BJ (cell line): ENCODE measurements around the gene LUZP1. TPM values are rescaled to one million over a fixed set of nuclear protein-coding genes. Genes with fewer than 3 reads are reported as not detected.
A peak's percentile ranks its signal among the peaks of the same experiment; 100 is the strongest.

Source experiments
- CTCF ChIA-PET: fragments of 350-600 bp; formaldehyde crosslinking; extraction: SDS; loops from one replicate; lab custom pipeline; 2021; ENCODE audit warnings: antibody characterized with exemption, inconsistent platforms; lab: Yijun Ruan, JAX
- POLR2A ChIA-PET: fragments of 300-600 bp; sonication (Branson Sonifier 250); formaldehyde crosslinking; extraction: SDS; loops from one replicate; lab custom pipeline; 2021; ENCODE audit warnings: antibody characterized with exemption; lab: Charles Lee
- DNase-seq: peaks from one replicate; pipeline ENCODE4 v3.0.0-alpha.2; 2011; ENCODE audit warnings: low read depth
- H3K27me3 ChIP-seq: 2 replicates; pipeline ENCODE4 v1.6.0; 2011; ENCODE audit warnings: low read length; ENCODE audit not compliant: control insufficient read depth, insufficient read depth
- H3K36me3 ChIP-seq: 2 replicates; pipeline ENCODE4 v1.5.1; 2011; ENCODE audit warnings: low read length; ENCODE audit not compliant: control insufficient read depth, insufficient read depth
- H3K4me3 ChIP-seq: 2 replicates; pipeline ENCODE4 v1.5.1; 2011; ENCODE audit warnings: low read depth, mild to moderate bottlenecking, control low read depth, low read length
- polyA minus RNA-seq: library from RNA; depleted of rRNA, polyadenylated mRNA; stranded (reverse); fragments of >200 nt; gene quantifications from 2 replicates; pipeline ENCODE4 v1.2.3, GENCODE V29; 2011; rRNA and poly(A)+ RNA removed
- polyA plus RNA-seq: library from polyadenylated mRNA; depleted of rRNA; stranded (reverse); fragments of >200 nt; gene quantifications from 2 replicates; pipeline ENCODE4 v1.2.3, GENCODE V29; 2011; rRNA removed
- TF ChIP-seq, protein P1 (sequence below): IDR thresholded peaks from 2 replicates; pipeline ENCODE4 v1.5.1; 2011; ENCODE audit warnings: low read depth, mild to moderate bottlenecking, control low read depth, inconsistent platforms, low read length, moderate library complexity; ENCODE audit not compliant: insufficient read depth

Gene LUZP1
- 22.0 and 24.5 TPM in 2 replicates for polyA plus RNA-seq
- 26.9 and 35.1 TPM in 2 replicates for polyA minus RNA-seq

DNA sequence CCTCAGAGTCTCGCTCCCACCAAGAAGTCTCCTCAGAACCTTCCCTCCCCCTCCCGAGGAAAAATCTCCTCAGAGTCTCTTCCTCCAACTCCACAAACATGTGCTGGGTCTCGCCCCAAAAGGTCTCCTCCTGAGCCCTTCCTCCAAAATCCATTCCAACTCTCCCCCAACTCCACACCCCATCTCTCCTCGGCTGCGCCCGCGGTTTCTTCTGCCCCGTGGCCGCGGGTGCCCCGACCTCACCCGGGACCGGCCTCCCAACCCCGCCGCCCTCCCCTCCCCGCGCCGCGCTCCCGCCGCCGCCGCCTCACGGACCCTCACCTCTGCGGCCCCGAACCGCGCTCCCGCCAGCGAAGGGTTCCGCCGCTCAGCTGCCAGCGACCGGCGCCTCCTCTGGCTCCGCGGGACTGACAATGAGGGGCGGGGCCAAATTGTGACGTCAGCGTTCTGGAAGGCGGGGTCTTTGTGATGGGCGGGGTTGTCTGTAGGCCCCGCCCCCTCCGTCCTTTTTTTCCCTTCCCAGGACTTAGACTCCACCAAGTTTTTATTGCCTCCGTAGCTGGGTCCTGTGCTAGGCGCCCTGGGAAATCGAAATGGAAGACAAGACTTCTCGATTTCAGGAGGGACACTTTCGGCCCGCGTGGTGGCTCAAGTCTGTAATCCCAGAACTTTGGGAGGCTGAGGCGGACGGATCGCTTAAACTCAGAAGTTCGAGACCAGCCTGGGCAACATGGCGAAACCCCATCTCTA is at the start of gene LUZP1:
LUZP1 (minus strand) TSS at position 412 of the 750 bp plus-strand sequence.
- TF ChIP-seq, protein P1, sequence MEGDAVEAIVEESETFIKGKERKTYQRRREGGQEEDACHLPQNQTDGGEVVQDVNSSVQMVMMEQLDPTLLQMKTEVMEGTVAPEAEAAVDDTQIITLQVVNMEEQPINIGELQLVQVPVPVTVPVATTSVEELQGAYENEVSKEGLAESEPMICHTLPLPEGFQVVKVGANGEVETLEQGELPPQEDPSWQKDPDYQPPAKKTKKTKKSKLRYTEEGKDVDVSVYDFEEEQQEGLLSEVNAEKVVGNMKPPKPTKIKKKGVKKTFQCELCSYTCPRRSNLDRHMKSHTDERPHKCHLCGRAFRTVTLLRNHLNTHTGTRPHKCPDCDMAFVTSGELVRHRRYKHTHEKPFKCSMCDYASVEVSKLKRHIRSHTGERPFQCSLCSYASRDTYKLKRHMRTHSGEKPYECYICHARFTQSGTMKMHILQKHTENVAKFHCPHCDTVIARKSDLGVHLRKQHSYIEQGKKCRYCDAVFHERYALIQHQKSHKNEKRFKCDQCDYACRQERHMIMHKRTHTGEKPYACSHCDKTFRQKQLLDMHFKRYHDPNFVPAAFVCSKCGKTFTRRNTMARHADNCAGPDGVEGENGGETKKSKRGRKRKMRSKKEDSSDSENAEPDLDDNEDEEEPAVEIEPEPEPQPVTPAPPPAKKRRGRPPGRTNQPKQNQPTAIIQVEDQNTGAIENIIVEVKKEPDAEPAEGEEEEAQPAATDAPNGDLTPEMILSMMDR = no peak
- CTCF ChIA-PET = interaction anchor here (1.5 to 4.1 kb wide), 3 partner anchors 8 to 42 kb away, joined by 4 to 25 read pairs (median 4); no protein-coding TSS in a partner anchor
- POLR2A ChIA-PET = interaction anchor here (0.7 kb wide), 1 partner anchor 9 kb away, joined by 8 read pairs; no protein-coding TSS in a partner anchor
- Histone ChIP-seq H3K36me3 (no peaks in the 10 kb centered on the region), H3K27me3 (no peaks in the 10 kb centered on the region), H3K4me3 (peak within 1 kb of the TSS; percentile 81)
- no peak for DNase-seq

DNA sequence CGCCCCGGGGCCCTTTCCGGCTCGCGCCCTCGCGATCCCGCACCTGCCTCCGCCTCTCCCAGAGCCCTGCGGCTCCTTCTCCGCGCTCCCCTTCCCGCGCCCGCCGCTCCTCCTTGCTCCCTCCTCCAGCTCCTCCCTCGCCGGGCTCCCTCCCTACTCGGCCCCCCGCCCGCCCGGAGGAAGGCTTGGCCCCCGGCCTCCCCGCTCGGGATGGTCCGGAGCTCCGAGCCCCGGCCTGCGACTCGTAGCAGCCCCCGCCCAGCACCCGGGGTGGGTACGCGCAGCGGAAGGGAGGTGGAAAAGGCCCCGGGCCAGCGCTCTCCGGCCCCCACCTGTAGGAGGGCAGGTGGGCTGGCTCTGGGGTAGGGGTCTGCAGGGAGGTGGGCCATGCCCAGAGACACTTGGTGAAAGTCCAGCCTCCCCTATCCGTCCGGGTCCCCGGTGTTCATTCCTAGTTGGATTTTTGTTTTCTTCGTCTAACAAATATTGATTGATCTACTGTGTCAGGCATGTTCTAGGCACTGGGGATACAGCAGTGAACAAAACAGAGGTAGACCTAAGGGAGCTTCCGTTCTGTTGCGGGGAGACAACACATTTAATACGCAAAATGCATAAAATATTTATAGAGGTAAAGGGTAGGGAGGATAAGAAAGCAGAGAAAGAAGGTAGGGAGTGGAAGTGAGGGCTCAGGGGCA is 48.9 kb upstream of the LUZP1 start, which contains the start of gene HTR1D:
HTR1D (minus strand) TSS at position 82 of the 695 bp plus-strand sequence. CDS start 23,283 bp downstream, outside the sequence.
- DNase-seq = no peak
- ChIA-PET POLR2A (no interaction called here), CTCF (interaction anchor here (0.9 to 1.9 kb wide), 7 partner anchors 10 to 258 kb away, joined by 3 to 7 read pairs (median 3); no protein-coding TSS in a partner anchor)
- Histone ChIP-seq H3K27me3 (peaks cover 24% of the 10 kb centered on the region), H3K36me3 (no peaks in the 10 kb centered on the region), H3K4me3 (peak within 1 kb of the TSS; percentile 16)
- TF ChIP-seq, protein P1 = no peak

DNA sequence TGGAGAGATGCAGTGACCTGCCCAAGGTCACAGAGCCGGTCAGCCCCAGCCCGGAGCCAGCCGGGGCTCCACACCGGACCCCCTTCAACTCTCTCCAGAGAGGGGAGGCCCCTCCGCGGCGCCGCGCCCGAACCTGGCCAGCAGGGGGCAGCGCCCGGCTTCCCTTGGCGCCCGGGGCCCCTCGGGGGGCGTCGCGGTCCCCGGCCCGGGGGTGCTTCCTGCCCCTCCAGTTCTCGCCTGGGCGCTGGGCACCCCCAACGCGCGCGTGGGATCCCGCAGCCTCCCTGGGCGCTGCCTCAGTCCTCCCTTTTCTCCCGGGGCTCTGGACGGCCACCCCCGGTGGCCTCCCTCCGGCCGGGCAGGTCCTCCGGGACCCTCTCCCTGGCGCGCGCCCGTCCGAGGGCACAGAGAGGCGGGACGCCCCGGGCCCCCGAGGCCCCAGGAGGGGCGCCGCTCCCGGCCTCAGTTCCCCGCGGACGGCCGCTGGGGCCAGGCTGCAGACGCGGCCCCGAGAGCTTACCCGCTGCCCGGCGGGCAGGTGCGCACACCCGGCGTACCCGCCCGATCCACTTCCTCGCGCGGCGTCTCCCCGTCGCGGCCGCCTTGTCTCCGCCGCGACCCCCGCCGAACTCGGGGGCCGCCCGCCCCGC is 48.2 kb upstream of the LUZP1 start:
- POLR2A ChIA-PET = no interaction called here
- TF ChIP-seq, protein P1 = peak; percentile 48
- CTCF ChIA-PET = interaction anchor here (0.7 to 1.9 kb wide), 9 partner anchors 10 to 258 kb away, joined by 3 to 7 read pairs (median 3); no protein-coding TSS in a partner anchor
- Histone ChIP-seq H3K4me3 (peak overlapping the region; percentile 14), H3K27me3 (peaks cover 28% of the 10 kb centered on the region), H3K36me3 (no peaks in the 10 kb centered on the region)
- DNase-seq = no peak

DNA sequence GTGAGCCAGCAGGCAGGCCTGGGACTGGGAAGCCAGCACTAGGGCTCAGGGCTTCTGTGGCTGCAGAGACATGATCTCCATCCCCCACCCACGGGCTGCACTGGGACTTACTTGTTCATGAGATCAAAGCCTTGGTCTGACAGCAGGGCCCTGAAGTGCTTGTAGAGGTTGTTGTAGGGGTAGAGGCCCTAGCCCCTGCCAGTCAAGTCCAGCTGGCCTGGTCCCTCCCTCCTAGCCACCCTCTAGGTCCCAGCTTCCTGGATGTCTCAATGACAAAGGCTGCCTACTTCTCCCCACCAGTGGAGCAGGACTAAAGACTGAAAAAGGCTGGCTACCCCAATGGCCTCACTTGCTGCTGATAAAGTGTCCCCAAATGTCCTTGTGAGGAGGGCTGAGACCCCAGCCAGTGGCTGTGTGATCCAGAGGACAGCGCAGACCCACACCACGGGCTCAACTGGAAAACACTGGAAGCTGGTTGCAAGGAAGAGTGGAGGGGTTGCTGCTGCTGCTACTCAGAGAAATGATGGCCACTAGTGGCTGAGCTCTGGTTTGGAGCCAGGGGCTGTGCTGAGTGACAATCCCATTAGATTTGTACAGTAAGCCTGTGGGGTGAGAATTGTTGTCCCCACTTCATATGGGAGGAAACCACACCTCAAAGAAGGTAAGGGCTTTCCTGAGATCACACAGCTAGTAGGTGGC is 47.2 kb upstream of the LUZP1 start:
- CTCF ChIA-PET = interaction anchor here (0.7 to 1.5 kb wide), 6 partner anchors 9 to 86 kb away, joined by 3 read pairs; no protein-coding TSS in a partner anchor

More for the DNA sequence above, 47.2 kb upstream of the LUZP1 start:
- TF ChIP-seq, protein P1 = no peak
- H3K36me3 ChIP-seq = no peaks in the 10 kb centered on the region
- no peak for DNase-seq
- no peak overlapping the region for H3K4me3 ChIP-seq
- POLR2A ChIA-PET = no interaction called here
- H3K27me3 ChIP-seq = peaks cover 32% of the 10 kb centered on the region
